H1 (cell line): Measurements from ENCODE around the gene MALT1. TPM values are rescaled to one million over a fixed set of nuclear protein-coding genes. Genes with fewer than 3 reads are reported as not detected.

ENCODE experiments used
- BACH1 ChIP-seq: IDR thresholded peaks from 2 replicates; pipeline ENCODE4 v1.6.1; 2012; ENCODE audit warnings: low read length, improper control_type of control experiment
- EGR1 ChIP-seq: IDR thresholded peaks from 2 replicates; pipeline ENCODE4 v1.6.1; 2011; ENCODE audit warnings: low read depth, low read length, borderline replicate concordance
- EP300 ChIP-seq, 2 experiments: IDR thresholded peaks; 1 replicate in 1 of 2; 2 replicates in 1 of 2; pipeline ENCODE4 v1.6.1; 2011 to 2012; ENCODE audit warnings: low read depth in 2 of 2, low read length in 2 of 2, mild to moderate bottlenecking in 2 of 2, borderline replicate concordance in 1 of 2, inconsistent platforms in 1 of 2, moderate library complexity in 1 of 2
- KDM5A ChIP-seq: fragments of 200-600 bp; IDR thresholded peaks from 2 replicates; pipeline ENCODE4 v1.7.1; 2012; ENCODE audit warnings: mild to moderate bottlenecking, low read length, inconsistent platforms, mixed read lengths
- SIRT6 ChIP-seq: IDR thresholded peaks from one replicate; pipeline ENCODE4 v1.7.1; 2012; ENCODE audit warnings: low read length, inconsistent platforms
- polyA plus RNA-seq, 7 experiments: library from polyadenylated mRNA; depleted of rRNA in 3 of 7; stranded (reverse) in 5 of 7; unstranded in 2 of 7; fragments of >200 nt in 5 of 7; fragments of 200-250 nt in 2 of 7; gene quantifications; 1 replicate in 5 of 7; 2 replicates in 1 of 7; 4 replicates in 1 of 7; pipeline versions ENCODE4 v1.2.1 to v1.2.3, GENCODE V29; 2011 to 2013; ENCODE audit warnings: missing spikeins in 2 of 7, mixed read lengths in 2 of 7
- total RNA-seq: library from RNA; stranded (reverse); fragmentation: NEBNext Ultra II Directional; extraction: Animal tissue kit (Norgen Biotek cat#: 25700); gene quantifications from 2 replicates; pipeline ENCODE4 v1.2.1, GENCODE V29; 2021

The MALT1 gene
- total and polyA plus RNA-seq, 2 of the 8 experiments (the other 6 are each of a cell fraction or from before 2014, with no cell fraction given) = 10.7 to 25.9 TPM

DNA sequence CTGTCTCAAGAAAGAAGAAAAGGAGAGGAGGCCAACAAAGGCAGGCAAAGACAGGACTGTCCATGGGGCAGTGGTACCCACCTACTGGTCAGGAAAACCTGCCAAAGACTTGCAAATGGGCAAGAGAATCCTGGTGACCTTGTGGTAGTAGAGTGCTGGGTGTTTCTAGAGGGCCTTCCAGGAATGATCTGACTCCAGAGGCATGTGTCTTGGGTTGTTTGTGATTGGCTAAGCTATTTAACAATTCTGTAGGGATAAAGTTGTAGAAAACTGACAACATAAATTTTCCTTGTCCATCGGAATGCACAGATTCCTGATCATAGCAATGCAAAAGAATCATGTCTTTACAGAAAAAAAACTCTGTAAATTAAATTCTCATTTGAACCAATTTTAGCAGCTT, 125.0 kb downstream of the MALT1 start (continued):
- no peak for TF ChIP-seq EGR1
- TF ChIP-seq KDM5A = no peak
- TF ChIP-seq BACH1 = no peak
- TF ChIP-seq EP300 (IDR thresholded peaks at IDR 0.05; ENCODE audit: borderline replicate concordance in 1 of 2, low read depth in 2 of 2, low read length in 2 of 2) = no peak
- TF ChIP-seq SIRT6 = no peak
